Measurements from ENCODE around the gene PBX3. TPM values are rescaled to one million over a fixed set of nuclear protein-coding genes. Genes with fewer than 3 reads are reported as not detected.
A peak's percentile ranks its signal among the peaks of the same experiment; 100 is the strongest.

The PBX3 gene
- total and polyA plus RNA-seq, 9 donors = 52.6 to 199 (median 119) TPM

DNA sequence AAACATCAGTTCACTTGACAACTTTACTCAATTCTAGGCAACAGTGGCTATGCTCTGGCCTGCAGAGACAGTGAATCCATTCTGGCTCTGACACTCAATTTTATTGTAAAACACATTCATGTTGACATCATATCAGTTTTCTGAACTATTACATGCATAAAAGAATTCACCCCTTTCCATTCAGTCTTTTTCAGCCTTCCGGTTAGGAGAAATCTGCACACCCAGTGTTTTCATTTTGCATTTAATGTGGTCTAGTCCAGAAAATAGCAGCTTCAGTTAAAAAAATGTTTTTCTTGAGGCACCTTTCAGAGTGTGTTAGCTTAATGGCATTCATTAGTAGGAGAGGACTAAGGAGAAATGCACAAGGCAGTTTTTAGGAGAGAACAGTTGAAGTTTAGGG, 95.1 kb downstream of the PBX3 start:
- H3K4me3 ChIP-seq = no peak overlapping the region
- TF ChIP-seq CTCF (IDR thresholded peaks at IDR 0.05) (no peak), POLR2A (IDR thresholded peaks at IDR 0.05) (no peak), EP300 (IDR thresholded peaks at IDR 0.05) (no peak)
- DNase-seq = no peak
- H3K9me3 ChIP-seq = no peaks in the 10 kb centered on the region
- no peaks in the 10 kb centered on the region for H3K27me3 ChIP-seq
- H3K27ac ChIP-seq = peak overlapping the region in 1 of 2 donors; percentile 23
- H3K36me3 ChIP-seq = no peaks in the 10 kb centered on the region
- WGBS, 3 donors = 16 to 37% (median 29%) methylated on average over 1 of the region's 1 CpG
- intact Hi-C loops (cut with DNase I) = no loop called here
- peaks cover 5% of the 10 kb centered on the region for H3K4me1 ChIP-seq (ENCODE audit: insufficient read depth)

- no peaks in the 10 kb centered on the region for H3K9me3 ChIP-seq
- intact Hi-C loops (cut with DNase I) = no loop called here
- H3K27me3 ChIP-seq = no peaks in the 10 kb centered on the region
- no peak for TF ChIP-seq CTCF (IDR thresholded peaks at IDR 0.05)
- no peak for TF ChIP-seq EP300 (IDR thresholded peaks at IDR 0.05)
- no peak for TF ChIP-seq POLR2A (IDR thresholded peaks at IDR 0.05)
- WGBS, 3 donors = 10 to 14% (median 14%) methylated on average over 5 of the region's 5 CpGs
- no peaks in the 10 kb centered on the region for H3K36me3 ChIP-seq
- DNase-seq = peak in 2 of 5 donors; percentile 33
- H3K4me3 ChIP-seq = peak overlapping the region; percentile 8
- H3K4me1 ChIP-seq (ENCODE audit: insufficient read depth) = peaks cover 5% of the 10 kb centered on the region
- peak overlapping the region; percentile 1 to 23 for H3K27ac ChIP-seq
Measured at GRCh38 chr9:125843646-125844045, 96.5 kb downstream of the PBX3 start.

GRCh38 chr9:125844611-125845010, 97.4 kb downstream of the PBX3 start:
- Histone ChIP-seq H3K4me3 (no peak overlapping the region), H3K27ac (peak overlapping the region in 1 of 2 donors; percentile 19), H3K9me3 (no peaks in the 10 kb centered on the region), H3K36me3 (no peaks in the 10 kb centered on the region), H3K4me1 (ENCODE audit: insufficient read depth) (peaks cover 5% of the 10 kb centered on the region), H3K27me3 (no peaks in the 10 kb centered on the region)
- intact Hi-C loops (cut with DNase I) = no loop called here
- no peak for DNase-seq
- TF ChIP-seq CTCF (IDR thresholded peaks at IDR 0.05) = no peak
- TF ChIP-seq EP300 (IDR thresholded peaks at IDR 0.05) = no peak
- no peak for TF ChIP-seq POLR2A (IDR thresholded peaks at IDR 0.05)
- WGBS, 3 donors = 83 to 87% (median 86%) methylated on average over 3 of the region's 3 CpGs

GRCh38 chr9:125845271-125845808, 98.2 kb downstream of the PBX3 start:
- no peaks in the 10 kb centered on the region for H3K36me3 ChIP-seq
- no peak for TF ChIP-seq CTCF (IDR thresholded peaks at IDR 0.05)
- no peak for TF ChIP-seq POLR2A (IDR thresholded peaks at IDR 0.05)
- no peak for TF ChIP-seq EP300 (IDR thresholded peaks at IDR 0.05)
- DNase-seq = no peak
- H3K4me3 ChIP-seq = no peak overlapping the region
- no peaks in the 10 kb centered on the region for H3K27me3 ChIP-seq
- peaks cover 5% of the 10 kb centered on the region for H3K4me1 ChIP-seq (ENCODE audit: insufficient read depth)
- no peaks in the 10 kb centered on the region for H3K9me3 ChIP-seq
- H3K27ac ChIP-seq = no peak overlapping the region
- intact Hi-C loops (cut with DNase I) = no loop called here
- WGBS, 3 donors = 97 to 98% (median 97%) methylated on average over 5 of the region's 5 CpGs

All from ovary (tissue), 9 donors.